GM18505 (cell line): ENCODE results near the gene DNAJC30.
"Not testable (repeated sequence)": the region's sequence is repeated elsewhere in the genome, so short reads cannot be mapped to it uniquely, and the experiment has no call there.

ENCODE experiments used
- ATAC-seq: cut with Tn5 transposase; IDR thresholded peaks from one replicate; pipeline ENCODE4 v1.9.1; 2021; ENCODE audit not compliant: unreplicated experiment
- POLR2A ChIP-seq: IDR thresholded peaks from 4 replicates; pipeline ENCODE4 v1.6.1; 2011; ENCODE audit warnings: borderline replicate concordance; ENCODE audit not compliant: insufficient read depth, insufficient read length; ENCODE audit errors: extremely low read depth

DNAJC30 gene

GRCh38 chr7:73682745-73683055 lies 553 bp downstream of the DNAJC30 start:
- peak; percentile 8 for ATAC-seq
- no peak for TF ChIP-seq POLR2A

DNA sequence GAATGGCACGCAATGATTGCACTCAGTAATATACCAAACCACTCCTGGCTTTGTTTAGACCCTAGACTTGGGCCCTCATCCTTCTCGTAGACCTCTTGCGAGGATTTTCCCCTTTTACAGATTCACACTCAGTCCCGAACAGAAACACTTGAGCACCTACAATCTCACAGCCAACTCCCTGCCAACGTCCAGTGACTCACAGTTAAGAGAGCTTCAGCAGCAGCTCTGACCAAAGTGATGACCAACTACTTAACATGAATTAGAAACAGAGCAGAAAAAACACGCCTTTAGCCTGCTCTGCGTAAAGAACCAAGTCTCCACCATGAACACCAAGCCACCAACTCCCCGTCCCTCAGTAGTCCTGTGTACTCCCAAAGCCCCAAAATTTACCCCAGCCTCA lies 2.2 kb downstream of the DNAJC30 start:
- ATAC-seq, result no peak
- TF ChIP-seq POLR2A, result no peak

GRCh38 chr7:73680501-73680900 lies 2.8 kb downstream of the DNAJC30 start:
- no peak for ATAC-seq
- TF ChIP-seq POLR2A, result no peak

- no peak for TF ChIP-seq POLR2A
- ATAC-seq, result no peak
Observed at GRCh38 chr7:73679709-73680108, 3.5 kb downstream of the DNAJC30 start.

GRCh38 chr7:73678862-73679261 lies 4.4 kb downstream of the DNAJC30 start:
- TF ChIP-seq POLR2A, result no peak
- ATAC-seq, result no peak

DNA sequence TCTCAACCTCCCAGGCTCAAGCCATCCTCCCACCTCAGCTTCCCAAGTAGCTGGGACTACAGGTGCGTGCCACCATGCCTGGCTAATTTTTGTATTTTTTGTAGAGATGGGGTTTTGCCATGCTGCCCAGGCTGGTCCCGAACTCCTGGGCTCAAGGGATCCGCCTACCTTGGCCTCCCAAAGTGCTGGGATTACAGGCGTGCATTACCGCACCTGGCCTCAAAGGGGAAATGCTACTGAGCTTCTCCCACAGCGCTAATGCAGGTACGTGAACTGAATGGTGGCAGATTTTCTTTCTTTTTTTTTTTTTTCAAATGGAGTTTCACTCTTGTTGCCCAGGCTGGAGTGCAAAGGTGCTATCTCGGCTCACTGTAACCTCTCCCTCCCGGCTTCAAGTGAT lies 7.2 kb downstream of the DNAJC30 start:
- not testable (repeated sequence) for ATAC-seq

DNA sequence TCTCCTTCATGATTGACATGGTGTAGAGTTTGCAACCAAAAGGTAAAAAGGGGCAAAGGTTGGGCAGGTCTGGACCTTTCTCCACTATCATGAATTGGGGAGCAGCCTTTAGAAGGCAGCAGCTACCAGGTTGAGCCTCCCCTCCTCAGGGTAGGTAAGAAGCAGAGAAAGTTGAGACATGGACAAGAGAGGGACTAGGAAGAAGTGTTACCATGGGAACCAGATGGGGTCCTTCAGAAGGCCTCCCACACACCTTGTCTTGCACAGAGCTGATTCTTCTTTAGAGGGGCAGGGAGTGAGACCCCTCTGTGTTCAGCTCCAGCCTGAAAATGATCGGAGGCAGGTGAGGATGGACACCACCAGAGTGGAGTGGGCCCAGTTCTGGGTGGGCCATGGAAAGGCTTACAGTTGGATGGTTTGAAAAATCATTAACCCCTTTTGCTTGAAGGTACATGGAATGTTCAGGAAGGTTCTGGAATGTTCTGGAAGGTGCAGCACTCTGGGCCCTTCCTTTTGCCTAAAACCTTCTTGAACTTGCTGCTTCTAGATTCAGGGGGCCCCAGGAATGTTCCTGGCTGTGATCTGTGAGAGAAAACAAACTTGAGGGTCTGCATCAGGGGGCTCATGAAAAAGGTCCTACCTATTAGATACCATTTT lies 8.7 kb downstream of the DNAJC30 start:
- no peak for ATAC-seq
- no peak for TF ChIP-seq POLR2A

GRCh38 chr7:73671857-73672445 lies 11.3 kb downstream of the DNAJC30 start:
- ATAC-seq, result no peak
- TF ChIP-seq POLR2A, result no peak

DNA sequence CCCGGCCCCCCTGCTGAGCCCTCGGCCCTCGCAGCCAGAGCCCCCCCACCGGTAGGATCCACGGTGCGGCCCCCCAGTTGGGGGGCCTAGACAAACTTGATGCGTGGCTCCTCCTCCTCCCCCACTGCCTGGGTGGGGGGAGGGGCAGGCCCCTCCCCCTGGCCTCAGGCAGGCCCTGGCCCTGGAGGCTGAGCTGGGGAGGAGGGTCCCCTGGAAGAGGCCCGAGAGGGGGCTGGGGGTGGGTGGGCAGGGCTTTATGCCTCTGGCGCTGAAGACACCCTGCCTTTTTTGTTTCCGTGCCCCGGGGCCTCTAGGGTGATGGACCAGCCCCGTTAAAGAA lies 12.0 kb downstream of the DNAJC30 start:
- ATAC-seq, result no peak
- TF ChIP-seq POLR2A, result no peak

DNA sequence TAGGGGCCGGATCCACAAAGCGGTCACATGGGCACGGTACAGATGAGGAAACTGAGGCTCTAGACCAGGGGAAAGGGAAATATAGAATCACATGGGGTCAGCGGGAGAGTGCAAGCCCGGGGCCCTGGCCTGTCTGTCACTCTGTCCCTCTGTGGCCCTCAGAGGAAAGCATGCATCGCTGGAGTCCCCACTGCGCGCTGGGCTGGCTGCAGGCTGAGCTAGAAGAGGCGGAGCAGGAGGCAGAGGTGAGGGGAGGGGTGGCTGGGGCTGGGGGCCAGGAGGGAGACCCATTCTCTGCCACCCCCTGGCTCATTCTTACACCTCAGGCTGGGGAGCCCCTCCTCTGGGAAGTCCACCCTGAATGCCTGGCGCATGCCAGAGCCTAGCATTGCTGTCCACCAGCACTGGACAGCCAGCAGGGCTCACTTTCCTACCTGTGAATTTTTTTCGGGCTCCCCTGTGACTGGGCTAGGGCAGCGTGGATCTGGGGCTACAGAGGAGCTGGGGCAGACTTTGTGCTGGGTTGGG lies 13.3 kb downstream of the DNAJC30 start:
- no peak for TF ChIP-seq POLR2A
- ATAC-seq, result no peak

DNA sequence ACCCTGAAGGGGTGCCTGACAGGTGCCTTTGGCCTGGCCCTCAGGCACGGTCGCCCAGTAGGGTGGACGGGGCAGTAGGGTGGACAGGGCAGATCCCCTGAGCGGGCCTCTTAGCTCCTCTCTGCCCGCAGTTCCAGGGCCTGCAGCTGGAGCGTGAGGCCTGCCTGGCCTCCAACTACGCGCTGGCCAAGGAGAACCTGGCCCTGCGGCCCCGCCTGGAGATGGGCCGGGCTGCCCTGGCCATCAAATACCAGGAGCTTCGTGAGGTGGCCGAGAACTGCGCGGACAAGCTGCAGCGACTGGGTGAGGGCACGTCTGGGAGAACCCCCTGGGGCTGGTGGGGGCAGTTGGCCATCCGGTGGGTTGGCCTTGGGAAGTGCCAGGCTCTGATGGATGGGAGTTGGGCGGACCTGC lies 14.0 kb downstream of the DNAJC30 start:
- ATAC-seq, result no peak
- no peak for TF ChIP-seq POLR2A

- no peak for ATAC-seq
- no peak for TF ChIP-seq POLR2A
Observed at GRCh38 chr7:73668886-73669230, 14.4 kb downstream of the DNAJC30 start.

DNA sequence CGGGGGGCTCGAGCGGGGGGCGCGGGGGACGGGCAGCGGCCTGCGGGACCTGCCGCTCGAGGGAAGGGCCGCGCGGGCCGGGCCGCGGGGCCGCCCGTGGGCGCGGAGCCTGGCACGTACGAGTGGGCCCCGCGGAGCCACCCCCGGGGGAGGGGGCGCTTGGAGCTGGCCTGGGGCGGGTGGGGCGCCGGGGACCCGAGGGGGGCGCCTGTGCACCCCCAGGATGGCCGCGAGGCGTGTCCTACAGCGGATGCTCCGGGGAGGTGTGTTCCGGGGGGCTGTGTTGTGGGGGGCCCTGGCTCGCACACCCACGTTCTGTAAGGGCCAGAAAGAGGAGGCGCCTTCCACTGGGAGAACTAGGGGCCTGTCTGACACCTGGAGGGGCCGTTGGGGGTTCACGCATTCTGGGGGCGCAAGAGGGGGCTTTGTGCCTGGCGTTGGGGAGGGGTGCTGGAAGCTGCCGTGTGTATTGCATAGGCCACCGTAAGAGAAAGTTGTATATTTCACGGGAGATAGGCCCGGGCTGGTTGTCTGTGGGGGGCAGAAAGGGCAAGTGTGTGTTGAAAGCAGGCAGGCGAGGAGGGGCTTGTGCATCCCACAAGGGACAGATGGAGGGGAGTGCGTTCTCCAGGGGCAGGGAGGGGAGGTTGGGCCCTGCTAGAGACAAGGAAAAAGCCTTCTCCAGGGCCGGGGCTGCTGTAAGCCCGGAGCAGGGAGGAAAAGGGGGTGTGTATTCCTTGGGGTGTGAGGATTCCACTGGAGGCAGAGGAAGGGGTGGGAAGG lies 15.0 kb downstream of the DNAJC30 start:
- ATAC-seq, result no peak
- TF ChIP-seq POLR2A, result no peak
